HG03469 (cell line): Measurements from ENCODE around the gene IRX5.
A peak's percentile ranks its signal among the peaks of the same experiment; 100 is the strongest.

Experiments used
- ATAC-seq: cut with Tn5 transposase; IDR thresholded peaks from one replicate; pipeline ENCODE4 v1.9.1; 2021; ENCODE audit warnings: mild to moderate bottlenecking, moderate library complexity, moderate number of reproducible peaks; ENCODE audit not compliant: unreplicated experiment

Gene IRX5

GRCh38 chr16:54930005-54930868 lies at the start of gene IRX5:
TSS of gene IRX5 (plus strand) at chr16:54930865. CDS start at chr16:54931199, 334 bp downstream.
- ATAC-seq, result no peak

- no peak for ATAC-seq
Observed at GRCh38 chr16:54882556-54882955, 48.1 kb upstream of the IRX5 start.

GRCh38 chr16:54883358-54883757 lies 47.3 kb upstream of the IRX5 start:
- no peak for ATAC-seq

- ATAC-seq, result no peak
Observed at GRCh38 chr16:54886078-54886477, 44.6 kb upstream of the IRX5 start.

- no peak for ATAC-seq
Observed at GRCh38 chr16:54890381-54890780, 40.3 kb upstream of the IRX5 start.

GRCh38 chr16:54891346-54891745 lies 39.3 kb upstream of the IRX5 start:
- no peak for ATAC-seq

GRCh38 chr16:54892981-54893380 lies 37.7 kb upstream of the IRX5 start:
- ATAC-seq, result no peak

GRCh38 chr16:54897930-54898329 lies 32.7 kb upstream of the IRX5 start:
- ATAC-seq, result no peak

GRCh38 chr16:54901606-54902005 lies 29.1 kb upstream of the IRX5 start:
- no peak for ATAC-seq

- no peak for ATAC-seq
Observed at GRCh38 chr16:54903047-54903446, 27.6 kb upstream of the IRX5 start.

GRCh38 chr16:54911079-54911478 lies 19.6 kb upstream of the IRX5 start:
- no peak for ATAC-seq

GRCh38 chr16:54912720-54913119 lies 17.9 kb upstream of the IRX5 start:
- no peak for ATAC-seq

- ATAC-seq, result no peak
Observed at GRCh38 chr16:54921206-54921824, 9.3 kb upstream of the IRX5 start.

GRCh38 chr16:54923055-54923473 lies 7.6 kb upstream of the IRX5 start:
- ATAC-seq, result no peak

GRCh38 chr16:54923988-54924387 lies 6.7 kb upstream of the IRX5 start:
- no peak for ATAC-seq

- ATAC-seq, result no peak
Observed at GRCh38 chr16:54926166-54926838, 4.4 kb upstream of the IRX5 start.

GRCh38 chr16:54927125-54928015 lies 3.3 kb upstream of the IRX5 start:
- no peak for ATAC-seq

- no peak for ATAC-seq
Observed at GRCh38 chr16:54928016-54928356, 2.7 kb upstream of the IRX5 start.

- peak; percentile 28 for ATAC-seq
Observed at GRCh38 chr16:54928411-54929089, 2.1 kb upstream of the IRX5 start.
